Measurements from ENCODE around the gene ZC2HC1C.
"Not testable (repeated sequence)": the region's sequence is repeated elsewhere in the genome, so short reads cannot be mapped to it uniquely, and the experiment has no call there.

ZC2HC1C gene

GRCh38 chr14:75054421-75054820, 15.0 kb upstream of the ZC2HC1C start:
- DNase-seq (ENCODE audit: low read depth) = no peak

DNA sequence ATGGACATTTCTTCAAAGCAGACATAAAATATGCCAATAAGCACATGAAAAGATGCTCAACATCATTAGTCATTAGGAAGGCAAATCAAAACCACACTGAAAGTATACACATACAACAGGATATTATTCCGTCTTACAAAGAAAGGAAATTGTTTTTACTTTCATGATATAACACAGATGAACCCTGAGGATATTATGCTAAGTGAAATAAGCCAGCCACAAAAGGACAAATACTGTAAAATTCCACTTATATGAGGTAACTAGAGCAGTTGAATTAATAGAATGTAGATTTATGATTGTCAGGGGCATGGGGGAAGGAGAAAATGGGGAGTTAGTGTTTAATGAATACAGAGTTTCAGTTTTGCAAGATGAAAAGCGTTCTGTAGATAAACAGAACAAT, 9.8 kb upstream of the ZC2HC1C start:
- peak; percentile 87 for DNase-seq (ENCODE audit: low read depth)

DNA sequence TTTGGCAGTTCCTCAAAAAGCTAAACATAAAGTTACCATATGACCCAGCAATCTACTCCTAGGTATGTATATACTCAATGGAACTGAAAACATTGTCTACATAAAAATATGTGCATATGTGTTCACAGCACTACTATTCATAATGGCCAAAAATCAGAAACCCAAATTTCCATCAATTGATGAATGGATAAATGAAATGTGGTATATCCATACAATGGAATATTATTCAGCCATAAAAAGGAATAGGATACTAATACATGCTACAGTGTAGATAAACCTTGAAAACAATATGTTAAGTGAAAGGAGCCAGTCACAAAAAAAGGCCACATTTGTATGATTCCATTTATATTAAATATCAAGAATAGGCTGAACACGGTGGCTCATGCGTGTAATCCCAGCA, 9.0 kb upstream of the ZC2HC1C start:
- no peak for DNase-seq (ENCODE audit: low read depth)

- no peak for DNase-seq (ENCODE audit: low read depth)
These were observed 6.4 kb upstream of the ZC2HC1C start for GRCh38 chr14:75063013-75063412.

GRCh38 chr14:75063491-75064204, 5.8 kb upstream of the ZC2HC1C start, which contains the start of gene ACYP1:
Gene ACYP1 (minus strand): TSS chr14:75064024. CDS start chr14:75063553, 471 bp downstream.
- peak; percentile 89 for DNase-seq (ENCODE audit: low read depth)

DNA sequence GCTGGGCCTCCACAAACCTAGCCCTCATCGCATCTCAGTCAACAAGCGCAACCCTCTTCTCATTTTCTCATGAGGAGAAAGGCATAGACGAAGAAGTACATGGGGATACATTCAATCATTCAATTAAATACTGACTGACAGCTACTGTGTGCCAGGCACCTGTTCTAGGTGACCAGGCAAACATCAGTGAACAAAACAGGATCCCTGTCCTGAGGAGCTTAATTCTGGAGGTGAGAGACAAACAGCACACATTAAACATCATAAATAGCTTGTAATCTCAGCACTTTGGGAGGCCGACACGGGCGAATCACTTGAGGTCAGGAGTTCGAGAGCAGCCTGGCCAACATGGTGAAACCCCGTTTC, 5.3 kb upstream of the ZC2HC1C start:
- DNase-seq (ENCODE audit: low read depth) = no peak

GRCh38 chr14:75066691-75067090, 2.8 kb upstream of the ZC2HC1C start:
- no peak for DNase-seq (ENCODE audit: low read depth)

- DNase-seq (ENCODE audit: low read depth) = no peak
These were observed 2.2 kb upstream of the ZC2HC1C start for GRCh38 chr14:75067212-75067611.

DNA sequence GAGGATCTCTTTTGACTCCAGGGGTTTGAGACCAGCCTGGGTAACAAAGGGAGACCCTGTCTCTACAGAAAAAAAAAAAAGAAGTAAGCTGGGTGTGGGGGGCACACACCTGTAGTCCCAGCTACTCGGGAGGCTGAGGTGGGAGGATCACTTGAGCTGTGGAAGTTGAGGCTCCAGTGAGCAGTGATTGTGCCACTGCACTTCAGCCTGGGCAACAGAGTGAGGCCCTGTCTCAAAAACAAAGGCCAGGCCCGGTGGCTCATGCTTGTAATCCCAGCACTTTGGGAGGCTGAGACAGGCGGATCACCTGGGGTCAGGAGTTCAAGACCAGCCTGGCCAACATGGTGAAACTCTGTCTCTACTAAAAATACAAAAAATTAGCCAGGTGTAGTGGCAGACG, 1.7 kb upstream of the ZC2HC1C start:
- DNase-seq (ENCODE audit: low read depth) = not testable (repeated sequence)

- no peak for DNase-seq (ENCODE audit: low read depth)
These were observed 934 bp upstream of the ZC2HC1C start for GRCh38 chr14:75068294-75069120.

DNA sequence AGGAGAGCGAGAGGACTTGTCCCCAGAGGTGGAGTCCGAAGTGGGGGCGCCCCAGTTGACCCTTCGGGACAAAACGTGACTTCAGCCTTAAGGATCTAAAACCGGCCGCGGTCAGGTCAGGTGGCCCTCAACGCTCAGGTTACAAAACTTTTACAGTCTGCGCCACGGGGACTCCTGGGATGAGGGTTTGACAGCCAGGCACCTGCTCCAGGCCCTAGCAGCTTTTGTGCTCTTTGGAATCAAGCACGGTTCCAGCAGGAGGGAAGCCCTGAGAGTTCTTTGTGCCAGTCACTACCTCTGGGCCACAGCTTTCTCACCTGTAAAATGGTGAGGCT, 337 bp downstream of the ZC2HC1C start:
- no peak for DNase-seq (ENCODE audit: low read depth)

GRCh38 chr14:75070383-75070782, 942 bp downstream of the ZC2HC1C start:
- DNase-seq (ENCODE audit: low read depth) = no peak

GRCh38 chr14:75077794-75078193, 8.4 kb downstream of the ZC2HC1C start:
- DNase-seq (ENCODE audit: low read depth) = no peak

DNA sequence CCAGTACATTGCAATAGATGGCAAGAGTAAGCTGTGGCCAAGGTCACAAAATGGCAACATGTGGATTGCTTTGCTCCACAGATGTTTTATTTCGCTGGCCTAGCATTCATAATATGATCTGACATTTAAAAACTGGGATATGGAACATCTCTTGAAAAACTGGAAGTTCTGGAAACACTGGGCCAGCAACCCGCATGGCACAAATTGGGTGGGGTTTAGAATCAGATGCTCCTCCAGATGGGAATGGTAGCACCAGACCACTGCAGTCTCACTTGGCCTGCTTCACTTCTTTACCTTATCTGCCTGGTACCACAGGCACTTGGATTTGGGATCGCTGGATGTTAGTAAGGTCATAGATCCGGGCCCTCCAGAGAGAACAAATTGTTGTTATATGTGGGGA, 10.1 kb downstream of the ZC2HC1C start:
- DNase-seq (ENCODE audit: low read depth) = no peak

DNA sequence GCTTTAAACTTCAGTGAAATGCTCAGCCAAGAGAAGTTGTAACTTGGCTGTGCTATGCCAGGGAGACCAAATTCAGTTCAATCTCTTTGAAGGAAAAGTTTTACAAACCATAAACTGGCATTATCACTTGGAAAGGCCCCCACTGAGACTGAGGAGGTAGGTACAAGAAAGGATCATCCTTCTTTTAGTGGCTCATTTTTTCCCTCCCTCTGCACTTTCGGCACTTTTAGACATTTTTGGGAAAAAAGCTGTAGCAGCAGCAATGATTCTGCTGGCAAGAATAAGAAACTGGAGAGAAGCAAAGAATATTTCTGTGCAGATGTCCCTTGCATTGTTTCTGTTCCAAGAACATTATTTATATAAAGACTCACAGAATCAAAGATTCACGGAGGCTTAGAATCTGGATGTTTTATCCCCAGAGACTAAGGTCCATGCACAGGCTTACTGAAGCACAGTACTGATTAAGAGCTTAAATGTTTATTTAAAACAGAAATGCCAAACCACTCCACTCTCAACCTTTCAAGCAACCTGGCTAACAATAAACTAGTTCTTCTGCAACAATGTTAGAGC, 12.3 kb downstream of the ZC2HC1C start:
- no peak for DNase-seq (ENCODE audit: low read depth)

DNA sequence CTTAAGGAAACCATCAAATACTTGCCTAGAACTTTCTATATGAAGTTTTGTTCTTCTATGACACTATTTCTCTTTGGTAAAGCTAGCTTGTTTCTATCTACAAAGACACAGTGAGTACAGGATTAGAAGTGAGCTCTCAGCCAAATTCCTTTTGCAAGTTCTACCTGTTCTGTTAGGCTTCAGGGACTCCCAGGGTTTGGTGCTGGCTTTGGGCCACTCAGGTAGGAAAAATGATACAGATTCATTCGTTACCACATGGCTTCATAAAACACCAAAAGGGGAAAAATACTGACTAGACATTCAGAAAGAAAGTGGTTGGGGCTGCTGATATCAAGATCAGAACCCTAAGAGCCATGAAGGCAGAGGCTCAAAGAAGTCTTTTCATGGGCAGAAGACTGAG, 13.8 kb downstream of the ZC2HC1C start:
- no peak for DNase-seq (ENCODE audit: low read depth)

DNA sequence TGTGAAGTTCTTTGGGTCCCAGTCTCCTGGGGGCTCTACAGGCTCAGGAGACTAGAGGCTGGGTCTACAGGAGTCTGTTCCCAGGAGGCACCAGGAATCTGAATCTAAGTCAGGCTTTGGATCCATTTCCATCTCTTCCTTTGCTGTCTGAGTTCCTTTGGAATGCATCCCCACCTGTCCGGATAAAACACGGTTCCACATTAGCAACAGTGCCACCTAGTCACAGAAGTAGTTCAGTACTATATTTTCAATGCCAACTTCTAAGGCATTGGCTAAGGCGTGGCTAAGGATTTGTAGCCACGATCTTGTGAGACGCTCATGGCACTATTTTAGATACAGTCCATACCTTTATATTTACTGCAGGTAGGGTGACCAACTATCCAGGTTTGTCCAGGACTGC, 15.1 kb downstream of the ZC2HC1C start:
- DNase-seq (ENCODE audit: low read depth) = no peak

DNA sequence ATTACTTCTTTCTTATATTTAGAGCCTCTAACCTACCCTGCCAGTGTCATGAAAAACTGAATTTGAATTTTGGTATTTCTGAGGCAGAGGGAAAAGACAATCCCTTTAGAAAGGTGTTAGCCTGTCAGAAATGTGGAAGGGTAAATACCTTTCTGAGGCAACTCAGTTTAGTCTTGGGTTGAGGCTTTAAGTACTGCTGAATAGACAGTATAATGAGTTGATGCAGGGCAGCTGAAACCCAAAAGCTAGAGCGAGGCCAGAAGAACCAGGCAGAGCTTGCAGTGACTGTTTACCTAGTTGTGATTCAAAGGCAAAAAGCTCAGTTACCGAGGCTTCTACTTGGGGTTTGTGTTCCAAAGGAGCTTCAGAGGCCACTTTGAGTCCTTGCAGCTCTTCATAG, 18.7 kb downstream of the ZC2HC1C start:
- no peak for DNase-seq (ENCODE audit: low read depth)

GRCh38 chr14:75088566-75089373, 19.3 kb downstream of the ZC2HC1C start:
- DNase-seq (ENCODE audit: low read depth) = peak; percentile 65

DNA sequence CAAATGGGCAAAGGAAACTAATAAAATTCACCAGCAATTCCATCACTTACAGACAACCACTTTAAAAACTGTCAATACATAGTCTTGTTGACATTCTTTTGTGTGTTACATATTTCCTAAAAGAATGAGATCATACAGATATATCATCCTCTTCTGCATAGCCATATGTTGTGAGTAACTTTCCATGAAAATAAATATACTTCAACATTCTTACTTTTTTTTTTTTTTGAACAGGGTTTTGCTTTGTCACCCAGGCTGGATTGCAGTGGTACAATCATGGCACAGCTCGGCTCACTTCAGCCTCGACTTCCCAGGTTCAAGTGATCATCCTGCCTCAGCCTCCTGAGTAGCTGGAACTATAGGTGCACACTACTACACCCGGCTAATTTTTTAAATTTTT, 20.9 kb downstream of the ZC2HC1C start:
- no peak for DNase-seq (ENCODE audit: low read depth)

GRCh38 chr14:75091251-75091650, 21.8 kb downstream of the ZC2HC1C start:
- DNase-seq (ENCODE audit: low read depth) = no peak

- no peak for DNase-seq (ENCODE audit: low read depth)
These were observed 23.3 kb downstream of the ZC2HC1C start for GRCh38 chr14:75092698-75093097.
